ENCODE data around the gene THAP7. TPM values are rescaled to one million over a fixed set of nuclear protein-coding genes. Genes with fewer than 3 reads are reported as not detected.

Gene THAP7
- total and polyA plus RNA-seq, 2 donors (not counting 1 experiment from before 2014, with no cell fraction given): 37.7 to 70.1 TPM

DNA sequence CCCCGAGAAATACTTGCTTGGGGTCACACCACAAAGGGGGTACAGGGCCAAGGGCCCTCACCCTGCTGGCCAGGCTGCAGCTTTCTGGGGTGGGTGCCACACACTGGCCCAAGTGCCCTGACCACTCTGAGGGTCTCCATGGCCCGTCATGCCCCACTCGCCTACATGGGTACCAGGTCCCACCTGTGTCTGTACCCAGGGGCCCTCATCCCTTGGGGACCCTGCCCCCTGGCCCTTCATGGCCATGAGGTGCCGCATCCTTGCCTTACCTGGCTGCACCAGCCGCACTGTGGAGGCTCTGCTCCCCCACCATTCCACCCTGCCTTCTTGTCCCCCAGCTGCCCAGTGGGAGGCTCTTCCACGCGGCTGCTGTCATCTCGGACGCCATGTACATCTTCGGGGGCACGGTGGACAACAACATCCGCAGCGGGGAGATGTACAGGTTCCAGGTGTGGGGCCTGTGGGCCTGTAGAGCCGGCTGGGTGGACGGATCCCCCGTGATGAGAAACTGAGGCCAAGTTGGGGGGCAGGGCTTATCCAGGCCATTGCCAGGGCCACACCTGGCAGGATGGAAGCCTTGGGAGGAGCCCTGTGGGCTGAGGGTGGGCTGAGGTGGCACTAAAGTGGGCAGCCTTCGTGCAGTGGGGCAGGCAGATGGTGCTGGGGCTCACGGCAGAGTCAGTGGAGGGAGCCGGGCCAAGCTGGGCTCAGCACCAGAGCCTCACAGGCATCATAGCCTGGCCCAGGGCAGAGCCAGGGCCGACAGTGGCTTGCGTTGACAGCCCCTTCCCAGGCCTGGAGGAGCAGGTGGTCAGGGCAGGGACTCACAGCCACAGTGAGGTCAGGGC lies 9.2 kb downstream of the THAP7 start:
- Histone ChIP-seq H3K36me3 (replicated peaks in 1 of 2; ENCODE audit: control extremely low read depth in 1 of 2, control insufficient read depth in 1 of 2, extremely low read depth in 1 of 2, insufficient read depth in 2 of 2, low read length in 1 of 2) (peaks cover 0 to 22% of the 10 kb centered on the region in 2 experiments), H3K4me3 (ENCODE audit: control extremely low read depth in 1 of 5, extremely low read depth in 1 of 5, insufficient read depth in 1 of 5, low read depth in 2 of 5, low read length in 4 of 5) (no peak overlapping the region), H4K20me1 (ENCODE audit: control insufficient read depth, insufficient read depth, low read length, poor library complexity, severe bottlenecking) (no peaks in the 10 kb centered on the region), H3K4me1 (ENCODE audit: control insufficient read depth in 2 of 2, insufficient read depth in 2 of 2, low read length in 2 of 2) (no peaks in the 10 kb centered on the region), H3K79me2 (ENCODE audit: control insufficient read depth, insufficient read depth, low read length) (no peaks in the 10 kb centered on the region), H3K4me2 (replicated peaks; ENCODE audit: low read depth, low read length, poor library complexity, severe bottlenecking) (no peak overlapping the region), H3K9ac (ENCODE audit: low read length) (no peak overlapping the region), H3K27ac (ENCODE audit: low read length in 2 of 2) (no peak overlapping the region), H3K9me3 (ENCODE audit: control extremely low read depth in 1 of 3, control insufficient read depth in 2 of 3, insufficient read depth in 1 of 3, low read length in 2 of 3) (no peaks in the 10 kb centered on the region), H3K27me3 (replicated peaks in 1 of 4; ENCODE audit: control extremely low read depth in 1 of 4, control insufficient read depth in 3 of 4, insufficient read depth in 4 of 4, low read length in 3 of 4) (no peaks in the 10 kb centered on the region), H2AFZ (ENCODE audit: insufficient read depth, low read depth, low read length, poor library complexity, severe bottlenecking) (no peak overlapping the region)
- Mint-ChIP-seq H3K9me3 (ENCODE audit: insufficient read depth) (no peaks in the 10 kb centered on the region), H3K4me3 (no peak overlapping the region), H3K27me3 (no peaks in the 10 kb centered on the region), H3K27ac (no peak overlapping the region), H3K4me1 (no peaks in the 10 kb centered on the region)
- no peak for ATAC-seq (ENCODE audit: low read depth)
- 91% methylated on average over 20 of the region's 21 CpGs for WGBS (ENCODE audit: insufficient coverage)
- no peak for DNase-seq
- ChIA-PET POLR2A (no interaction called here), CTCF (no interaction called here)
- intact Hi-C loops (cut with micrococcal nuclease): no loop called here
- TF ChIP-seq CTCF (IDR thresholded peaks at IDR 0.05) (no peak), EZH2 (IDR thresholded peaks at IDR 0.05; ENCODE audit: borderline replicate concordance, insufficient read depth, low read depth, low read length, poor library complexity, severe bottlenecking) (no peak)

- ChIA-PET POLR2A (no interaction called here), CTCF (no interaction called here)
These were observed 9.9 kb downstream of the THAP7 start for GRCh38 chr22:20992056-20992442.

More at GRCh38 chr22:20992056-20992442, 9.9 kb downstream of the THAP7 start:
- H3K36me3 ChIP-seq (replicated peaks in 1 of 2; ENCODE audit: control extremely low read depth in 1 of 2, control insufficient read depth in 1 of 2, extremely low read depth in 1 of 2, insufficient read depth in 2 of 2, low read length in 1 of 2): peaks cover 0 to 23% of the 10 kb centered on the region in 2 experiments
- H3K4me2 ChIP-seq (replicated peaks; ENCODE audit: low read depth, low read length, poor library complexity, severe bottlenecking): no peak overlapping the region
- no peaks in the 10 kb centered on the region for H3K79me2 ChIP-seq (ENCODE audit: control insufficient read depth, insufficient read depth, low read length)
- Mint-ChIP-seq H3K4me1 (no peaks in the 10 kb centered on the region), H3K4me3 (no peak overlapping the region), H3K27me3 (no peaks in the 10 kb centered on the region), H3K9me3 (ENCODE audit: insufficient read depth) (no peaks in the 10 kb centered on the region), H3K27ac (no peak overlapping the region)
- no peaks in the 10 kb centered on the region for H4K20me1 ChIP-seq (ENCODE audit: control insufficient read depth, insufficient read depth, low read length, poor library complexity, severe bottlenecking)
- H2AFZ ChIP-seq (ENCODE audit: insufficient read depth, low read depth, low read length, poor library complexity, severe bottlenecking): no peak overlapping the region
- H3K9ac ChIP-seq (ENCODE audit: low read length): no peak overlapping the region
- no peaks in the 10 kb centered on the region for H3K9me3 ChIP-seq (ENCODE audit: control extremely low read depth in 1 of 3, control insufficient read depth in 2 of 3, insufficient read depth in 1 of 3, low read length in 2 of 3)
- ATAC-seq (ENCODE audit: low read depth) (no peak), DNase-seq (no peak)
- no peak overlapping the region for H3K4me3 ChIP-seq (ENCODE audit: control extremely low read depth in 1 of 5, extremely low read depth in 1 of 5, insufficient read depth in 1 of 5, low read depth in 2 of 5, low read length in 4 of 5)
- H3K27ac ChIP-seq (ENCODE audit: low read length in 2 of 2): no peak overlapping the region
- 90% methylated on average over 7 of the region's 7 CpGs for WGBS (ENCODE audit: insufficient coverage)
- H3K4me1 ChIP-seq (ENCODE audit: control insufficient read depth in 2 of 2, insufficient read depth in 2 of 2, low read length in 2 of 2): no peaks in the 10 kb centered on the region
- H3K27me3 ChIP-seq (replicated peaks in 1 of 4; ENCODE audit: control extremely low read depth in 1 of 4, control insufficient read depth in 3 of 4, insufficient read depth in 4 of 4, low read length in 3 of 4): no peaks in the 10 kb centered on the region
- intact Hi-C loops (cut with micrococcal nuclease): no loop called here
- TF ChIP-seq EZH2 (IDR thresholded peaks at IDR 0.05; ENCODE audit: borderline replicate concordance, insufficient read depth, low read depth, low read length, poor library complexity, severe bottlenecking) (no peak), CTCF (IDR thresholded peaks at IDR 0.05) (no peak)
